GM12864 (cell line): Measurements from ENCODE around the gene SLC41A2.
A peak's percentile ranks its signal among the peaks of the same experiment; 100 is the strongest.

Source experiments
- DNase-seq: peaks from one replicate; pipeline ENCODE4 v3.0.0-alpha.2; 2011; ENCODE audit warnings: low read depth
- H3K4me3 ChIP-seq: 2 replicates; pipeline ENCODE4 v1.5.1; 2011; ENCODE audit warnings: mild to moderate bottlenecking, low read depth, low read length, control low read depth
- CTCF ChIP-seq: IDR thresholded peaks from 2 replicates; pipeline ENCODE4 v1.5.1; 2011; ENCODE audit warnings: low read depth, mild to moderate bottlenecking, moderate library complexity, low read length, control low read depth, inconsistent platforms; ENCODE audit errors: missing control alignments

Gene SLC41A2

DNA sequence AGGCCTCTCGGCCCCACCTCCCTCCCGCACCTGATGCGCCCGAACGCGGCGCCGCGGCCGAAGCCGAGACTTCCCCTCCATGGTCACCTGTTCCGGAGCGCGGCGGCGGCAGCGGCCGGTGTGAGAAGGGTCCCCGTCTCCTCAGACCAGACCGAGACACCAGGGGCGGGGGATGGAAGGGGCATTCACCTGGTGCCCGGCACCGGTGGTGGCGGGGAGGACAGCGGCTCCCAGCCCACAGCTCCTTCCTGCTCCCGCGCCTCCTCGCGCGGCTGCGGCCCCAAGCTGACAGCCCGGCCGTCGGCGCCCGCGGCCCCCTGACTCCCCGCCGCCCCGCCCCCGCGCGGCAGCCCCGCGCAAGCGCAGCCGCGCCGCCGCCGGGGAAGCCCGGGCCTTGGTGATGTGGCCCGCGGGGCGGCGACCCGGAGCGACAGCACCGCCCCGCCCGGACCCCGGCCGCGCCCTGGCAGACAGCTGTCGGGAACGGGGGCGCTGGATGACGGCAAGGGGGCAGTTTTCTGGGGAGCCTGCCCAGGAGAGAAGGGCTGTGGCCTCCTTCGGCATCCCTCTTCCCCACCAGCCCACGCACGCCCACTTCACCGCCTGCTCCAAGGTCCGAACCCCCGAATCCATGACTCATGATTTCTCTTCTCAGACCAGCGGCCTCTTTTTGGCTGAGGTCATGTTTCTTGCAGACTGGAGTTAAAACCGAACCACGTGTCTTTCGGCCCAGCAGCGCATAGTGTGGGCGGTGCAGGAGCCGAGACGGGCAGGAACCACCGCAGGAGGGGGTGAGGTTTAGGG, at the start of gene SLC41A2:
TSS of gene SLC41A2 (minus strand) at position 290 of the 804 bp plus-strand sequence. CDS start 29,763 bp downstream, outside the sequence.
- peak; percentile 72 for DNase-seq
- TF ChIP-seq CTCF: peak; percentile 20
- H3K4me3 ChIP-seq: peak within 1 kb of the TSS; percentile 94

- TF ChIP-seq CTCF: no peak
- H3K4me3 ChIP-seq: no peak overlapping the region
- DNase-seq: no peak
Observed at GRCh38 chr12:105001476-105001875, 43.4 kb upstream of the SLC41A2 start.

GRCh38 chr12:104999347-104999685, 41.2 kb upstream of the SLC41A2 start:
- no peak overlapping the region for H3K4me3 ChIP-seq
- TF ChIP-seq CTCF: no peak
- no peak for DNase-seq

DNA sequence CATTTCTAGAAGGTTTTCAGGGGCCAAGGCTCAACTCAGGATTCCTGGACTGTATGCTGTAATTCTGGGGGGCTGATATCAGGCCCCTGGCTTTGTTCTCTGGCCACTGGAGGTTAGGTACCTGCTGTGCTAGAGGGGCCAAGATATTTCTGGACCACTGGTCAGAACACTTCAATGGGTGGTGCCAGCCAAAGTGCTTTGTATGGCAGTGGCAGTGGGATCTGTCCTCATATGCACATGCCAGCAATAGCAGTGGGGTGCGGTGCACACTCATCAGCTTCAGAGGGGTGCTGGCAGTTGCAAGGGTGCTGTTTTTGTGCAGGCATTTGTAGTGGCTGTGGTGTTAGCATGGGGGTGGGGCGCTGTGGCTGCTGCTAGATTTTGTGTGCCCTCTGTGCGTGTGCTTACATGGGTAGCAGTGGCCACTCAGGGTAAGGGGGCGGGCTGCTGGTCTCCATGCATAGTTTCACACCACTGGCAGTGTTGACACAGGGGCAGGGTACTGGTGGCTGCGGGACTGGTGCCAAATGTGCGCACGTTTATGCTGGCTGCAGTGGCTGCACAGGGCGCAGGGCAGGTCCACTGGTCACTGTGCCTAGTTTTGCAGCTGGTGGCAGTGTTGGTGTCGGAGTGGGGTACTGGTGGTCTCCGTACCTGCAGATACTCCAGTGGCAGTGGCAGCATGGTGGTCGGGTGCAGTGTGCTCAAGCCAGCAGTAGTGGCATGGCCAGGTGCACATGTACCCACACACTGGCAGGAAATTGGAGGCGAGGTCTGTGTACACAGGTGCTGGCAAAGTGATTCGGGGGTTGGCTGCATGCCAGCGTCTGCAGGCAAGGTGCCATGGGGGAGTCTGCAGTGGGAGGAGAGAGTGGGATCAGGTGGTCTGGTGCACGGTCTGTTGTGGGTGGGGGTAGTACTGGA, 40.6 kb upstream of the SLC41A2 start:
- H3K4me3 ChIP-seq: no peak overlapping the region
- no peak for DNase-seq
- TF ChIP-seq CTCF: no peak

DNA sequence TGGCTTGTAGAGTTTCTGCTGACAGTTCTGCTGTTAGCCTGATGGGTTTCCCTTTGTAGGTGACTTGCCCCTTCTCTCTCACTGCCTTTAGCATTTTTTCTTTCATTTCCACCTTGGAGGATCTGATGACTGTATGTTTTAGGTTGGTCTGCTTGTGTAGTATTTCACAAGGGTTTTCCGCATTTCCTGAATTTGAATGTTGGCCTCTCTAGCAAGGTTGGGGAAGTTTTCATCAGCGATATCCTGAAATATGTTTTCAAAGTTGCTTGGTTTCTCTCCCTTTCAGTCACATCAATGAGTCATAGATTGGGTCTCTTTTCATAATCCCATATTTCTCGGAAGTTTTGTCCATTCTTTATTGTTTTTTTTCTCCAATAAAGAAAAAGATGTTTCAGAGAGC, 39.5 kb upstream of the SLC41A2 start:
- no peak overlapping the region for H3K4me3 ChIP-seq
- DNase-seq: no peak
- TF ChIP-seq CTCF: no peak

- TF ChIP-seq CTCF: no peak
- DNase-seq: no peak
- H3K4me3 ChIP-seq: no peak overlapping the region
Observed at GRCh38 chr12:104994336-104994735, 36.2 kb upstream of the SLC41A2 start.
